Measurements from ENCODE around the gene C1orf87. TPM values are rescaled to one million over a fixed set of nuclear protein-coding genes. Genes with fewer than 3 reads are reported as not detected.

C1orf87 gene
- total RNA-seq, 2 experiments from 2014 or later, result not detected

GRCh38 chr1:60052601-60053000, 21.0 kb downstream of the C1orf87 start:
- no peaks in the 10 kb centered on the region for H3K4me1 Mint-ChIP-seq (ENCODE audit: low read depth)
- intact Hi-C loops (cut with micrococcal nuclease), result no loop called here
- peaks cover 9% of the 10 kb centered on the region for H3K27me3 Mint-ChIP-seq (ENCODE audit: low read depth)
- no peak overlapping the region for H3K4me3 Mint-ChIP-seq
- H3K9me3 Mint-ChIP-seq, result peaks cover 10% of the 10 kb centered on the region
- H3K27ac Mint-ChIP-seq, result no peak overlapping the region
- no peak for DNase-seq
- no peaks in the 10 kb centered on the region for H3K36me3 Mint-ChIP-seq (ENCODE audit: low read depth)
- CTCF ChIA-PET, result no interaction called here

GRCh38 chr1:60051191-60051590, 22.4 kb downstream of the C1orf87 start:
- H3K27ac Mint-ChIP-seq, result no peak overlapping the region
- H3K4me3 Mint-ChIP-seq, result no peak overlapping the region
- no peaks in the 10 kb centered on the region for H3K36me3 Mint-ChIP-seq (ENCODE audit: low read depth)
- H3K9me3 Mint-ChIP-seq, result peaks cover 10% of the 10 kb centered on the region
- intact Hi-C loops (cut with micrococcal nuclease), result no loop called here
- DNase-seq, result no peak
- peaks cover 9% of the 10 kb centered on the region for H3K27me3 Mint-ChIP-seq (ENCODE audit: low read depth)
- H3K4me1 Mint-ChIP-seq (ENCODE audit: low read depth), result no peaks in the 10 kb centered on the region
- CTCF ChIA-PET, result interaction anchor here (1.0 kb wide), 1 partner anchor 80 kb away, joined by 5 read pairs; no protein-coding TSS in a partner anchor

- no peak for DNase-seq
- Mint-ChIP-seq H3K4me1 (ENCODE audit: low read depth) (no peaks in the 10 kb centered on the region), H3K27me3 (ENCODE audit: low read depth) (peaks cover 5% of the 10 kb centered on the region), H3K36me3 (ENCODE audit: low read depth) (no peaks in the 10 kb centered on the region), H3K4me3 (no peak overlapping the region), H3K27ac (no peak overlapping the region), H3K9me3 (peaks cover 10% of the 10 kb centered on the region)
- CTCF ChIA-PET, result no interaction called here
- intact Hi-C loops (cut with micrococcal nuclease), result no loop called here
Measured at GRCh38 chr1:60049188-60049587, 24.4 kb downstream of the C1orf87 start.

- CTCF ChIA-PET, result interaction anchor here (0.8 kb wide), 1 partner anchor 136 kb away, joined by 6 read pairs; no protein-coding TSS in a partner anchor
- Mint-ChIP-seq H3K27ac (no peak overlapping the region), H3K36me3 (ENCODE audit: low read depth) (no peaks in the 10 kb centered on the region), H3K27me3 (ENCODE audit: low read depth) (no peaks in the 10 kb centered on the region), H3K9me3 (peaks cover 7% of the 10 kb centered on the region), H3K4me3 (no peak overlapping the region), H3K4me1 (ENCODE audit: low read depth) (no peaks in the 10 kb centered on the region)
- intact Hi-C loops (cut with micrococcal nuclease), result no loop called here
- no peak for DNase-seq
Measured at GRCh38 chr1:60044881-60045280, 28.7 kb downstream of the C1orf87 start.

GRCh38 chr1:60041783-60042182, 31.8 kb downstream of the C1orf87 start:
- Mint-ChIP-seq H3K27me3 (ENCODE audit: low read depth) (no peaks in the 10 kb centered on the region), H3K4me1 (ENCODE audit: low read depth) (no peaks in the 10 kb centered on the region), H3K4me3 (no peak overlapping the region), H3K27ac (no peak overlapping the region), H3K9me3 (no peaks in the 10 kb centered on the region), H3K36me3 (ENCODE audit: low read depth) (no peaks in the 10 kb centered on the region)
- no peak for DNase-seq
- CTCF ChIA-PET, result no interaction called here
- intact Hi-C loops (cut with micrococcal nuclease), result no loop called here

DNA sequence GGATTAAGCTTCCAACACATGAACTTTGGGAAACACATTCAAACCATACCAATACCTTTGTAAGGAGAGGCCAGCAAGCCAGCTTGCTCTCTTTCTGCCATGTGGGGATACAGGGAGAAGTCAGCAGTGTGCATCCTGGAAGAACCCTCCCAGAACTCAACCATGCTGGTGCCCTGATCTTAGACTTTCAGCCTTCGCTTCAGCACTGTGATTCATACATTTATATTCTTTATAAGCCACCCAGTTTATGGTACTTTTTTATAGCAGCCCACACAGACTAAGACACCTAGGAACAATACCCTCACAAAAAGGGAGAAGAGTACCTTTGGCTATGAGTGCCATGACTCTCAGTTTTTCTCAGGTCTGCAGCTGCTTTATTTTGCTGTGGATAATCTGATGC, 35.9 kb downstream of the C1orf87 start:
- H3K27me3 Mint-ChIP-seq (ENCODE audit: low read depth), result no peaks in the 10 kb centered on the region
- H3K27ac Mint-ChIP-seq, result no peak overlapping the region
- no peaks in the 10 kb centered on the region for H3K4me1 Mint-ChIP-seq (ENCODE audit: low read depth)
- DNase-seq, result no peak
- CTCF ChIA-PET, result interaction anchor here (0.7 to 0.9 kb wide), 2 partner anchors 43 to 266 kb away, joined by 3 read pairs; no protein-coding TSS in a partner anchor
- intact Hi-C loops (cut with micrococcal nuclease), result no loop called here
- H3K4me3 Mint-ChIP-seq, result no peak overlapping the region
- H3K36me3 Mint-ChIP-seq (ENCODE audit: low read depth), result no peaks in the 10 kb centered on the region
- no peaks in the 10 kb centered on the region for H3K9me3 Mint-ChIP-seq

GRCh38 chr1:60036856-60037460, 36.6 kb downstream of the C1orf87 start:
- no peaks in the 10 kb centered on the region for H3K9me3 Mint-ChIP-seq
- no peaks in the 10 kb centered on the region for H3K36me3 Mint-ChIP-seq (ENCODE audit: low read depth)
- intact Hi-C loops (cut with micrococcal nuclease), result no loop called here
- CTCF ChIA-PET, result interaction anchor here (0.7 kb wide), 1 partner anchor 30 kb away, joined by 3 read pairs; no protein-coding TSS in a partner anchor
- H3K27ac Mint-ChIP-seq, result no peak overlapping the region
- H3K4me3 Mint-ChIP-seq, result no peak overlapping the region
- H3K4me1 Mint-ChIP-seq (ENCODE audit: low read depth), result no peaks in the 10 kb centered on the region
- H3K27me3 Mint-ChIP-seq (ENCODE audit: low read depth), result no peaks in the 10 kb centered on the region
- no peak for DNase-seq

GRCh38 chr1:60035921-60036320, 37.6 kb downstream of the C1orf87 start:
- intact Hi-C loops (cut with micrococcal nuclease), result no loop called here
- CTCF ChIA-PET, result interaction anchor here (0.7 kb wide), 1 partner anchor 29 kb away, joined by 3 read pairs; no protein-coding TSS in a partner anchor
- DNase-seq, result no peak
- no peak overlapping the region for H3K27ac Mint-ChIP-seq
- no peaks in the 10 kb centered on the region for H3K27me3 Mint-ChIP-seq (ENCODE audit: low read depth)
- H3K9me3 Mint-ChIP-seq, result no peaks in the 10 kb centered on the region
- no peaks in the 10 kb centered on the region for H3K4me1 Mint-ChIP-seq (ENCODE audit: low read depth)
- no peak overlapping the region for H3K4me3 Mint-ChIP-seq
- H3K36me3 Mint-ChIP-seq (ENCODE audit: low read depth), result no peaks in the 10 kb centered on the region

GRCh38 chr1:60034999-60035398, 38.6 kb downstream of the C1orf87 start:
- CTCF ChIA-PET, result no interaction called here
- Mint-ChIP-seq H3K4me1 (ENCODE audit: low read depth) (no peaks in the 10 kb centered on the region), H3K36me3 (ENCODE audit: low read depth) (no peaks in the 10 kb centered on the region), H3K9me3 (no peaks in the 10 kb centered on the region), H3K4me3 (no peak overlapping the region), H3K27me3 (ENCODE audit: low read depth) (peaks cover under 1% of the 10 kb centered on the region), H3K27ac (no peak overlapping the region)
- no peak for DNase-seq
- intact Hi-C loops (cut with micrococcal nuclease), result no loop called here

DNA sequence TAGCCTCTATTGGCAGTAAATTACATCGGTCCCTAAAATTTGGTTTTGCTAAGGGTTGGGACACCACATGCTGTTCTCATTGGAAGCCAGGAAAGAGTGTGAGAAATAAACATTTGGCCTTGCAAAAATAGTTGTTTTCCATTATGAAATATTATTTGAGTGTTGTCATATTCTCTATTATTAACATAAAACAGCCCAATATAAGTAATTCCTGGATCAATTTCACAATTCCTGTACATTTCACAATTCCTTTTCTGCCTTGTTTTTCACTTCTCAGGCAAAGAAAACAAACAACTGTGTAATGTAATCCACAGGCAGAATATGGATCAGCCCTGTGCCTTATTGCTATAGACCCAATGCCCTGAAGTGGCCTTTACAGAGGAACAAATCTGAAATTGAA, 40.5 kb downstream of the C1orf87 start:
- intact Hi-C loops (cut with micrococcal nuclease), result no loop called here
- Mint-ChIP-seq H3K36me3 (ENCODE audit: low read depth) (no peaks in the 10 kb centered on the region), H3K4me1 (ENCODE audit: low read depth) (no peaks in the 10 kb centered on the region), H3K4me3 (no peak overlapping the region), H3K9me3 (no peaks in the 10 kb centered on the region), H3K27me3 (ENCODE audit: low read depth) (peaks cover 3% of the 10 kb centered on the region), H3K27ac (no peak overlapping the region)
- DNase-seq, result no peak
- CTCF ChIA-PET, result no interaction called here

GRCh38 chr1:60031146-60031545, 42.4 kb downstream of the C1orf87 start:
- no peaks in the 10 kb centered on the region for H3K4me1 Mint-ChIP-seq (ENCODE audit: low read depth)
- intact Hi-C loops (cut with micrococcal nuclease), result no loop called here
- H3K9me3 Mint-ChIP-seq, result no peaks in the 10 kb centered on the region
- H3K4me3 Mint-ChIP-seq, result no peak overlapping the region
- H3K27ac Mint-ChIP-seq, result no peak overlapping the region
- CTCF ChIA-PET, result no interaction called here
- no peak for DNase-seq
- H3K36me3 Mint-ChIP-seq (ENCODE audit: low read depth), result no peaks in the 10 kb centered on the region
- peaks cover 5% of the 10 kb centered on the region for H3K27me3 Mint-ChIP-seq (ENCODE audit: low read depth)

GRCh38 chr1:60025552-60025951, 48.0 kb downstream of the C1orf87 start:
- Mint-ChIP-seq H3K27ac (no peak overlapping the region), H3K4me3 (no peak overlapping the region), H3K9me3 (no peaks in the 10 kb centered on the region), H3K36me3 (ENCODE audit: low read depth) (no peaks in the 10 kb centered on the region), H3K4me1 (ENCODE audit: low read depth) (no peaks in the 10 kb centered on the region), H3K27me3 (ENCODE audit: low read depth) (peaks cover 9% of the 10 kb centered on the region)
- intact Hi-C loops (cut with micrococcal nuclease), result no loop called here
- CTCF ChIA-PET, result no interaction called here
- DNase-seq, result no peak

GRCh38 chr1:60017508-60018205, 55.9 kb downstream of the C1orf87 start:
- Mint-ChIP-seq H3K27ac (no peak overlapping the region), H3K27me3 (ENCODE audit: low read depth) (peaks cover 6% of the 10 kb centered on the region), H3K36me3 (ENCODE audit: low read depth) (no peaks in the 10 kb centered on the region), H3K4me1 (ENCODE audit: low read depth) (no peaks in the 10 kb centered on the region), H3K4me3 (no peak overlapping the region), H3K9me3 (peaks cover 7% of the 10 kb centered on the region)
- no peak for DNase-seq
- intact Hi-C loops (cut with micrococcal nuclease), result no loop called here
- CTCF ChIA-PET, result interaction anchor here (1.3 kb wide), 1 partner anchor 70 kb away, joined by 3 read pairs; no protein-coding TSS in a partner anchor

Measured in activated naive CD4-positive, alpha-beta T cell treated with anti-CD3 and anti-CD28 coated beads for 36 hours (primary cell).